HepG2 (cell line): ENCODE data around the gene LARP7.

Source experiments
- FIP1L1 ChIP-seq: fragments of 200-400 bp; formaldehyde crosslinking; IDR thresholded peaks from 2 replicates; pipeline ENCODE4 v1.6.1; 2018; ENCODE audit warnings: low read depth, mild to moderate bottlenecking, low read length, moderate library complexity, borderline replicate concordance; ENCODE audit not compliant: insufficient read depth
- MAX ChIP-seq: IDR thresholded peaks from 2 replicates; pipeline ENCODE4 v1.6.1; 2012; ENCODE audit warnings: inconsistent platforms
- MEIS1 ChIP-seq: sonication (generic); formaldehyde crosslinking; IDR thresholded peaks from 2 replicates; pipeline ENCODE4 v1.9.0; 2021; ENCODE audit warnings: mild to moderate bottlenecking, missing genetic modification reagents, moderate library complexity, borderline replicate concordance
- NFRKB ChIP-seq: fragments of 450-650 bp; IDR thresholded peaks from 2 replicates; pipeline ENCODE4 v1.6.1; 2017
- NR2F2 ChIP-seq: IDR thresholded peaks from 2 replicates; pipeline ENCODE4 v1.6.1; 2012; ENCODE audit warnings: low read depth, inconsistent platforms, borderline replicate concordance
- POLR2A ChIP-seq, 2 experiments: IDR thresholded peaks; 2 replicates each; pipeline ENCODE4 v1.6.1; 2011; ENCODE audit warnings: low read depth in 2 of 2, low read length in 2 of 2, mild to moderate bottlenecking in 1 of 2, moderate library complexity in 1 of 2; ENCODE audit not compliant: insufficient read depth in 1 of 2
- SETDB1 ChIP-seq: sonication (generic); formaldehyde crosslinking; IDR thresholded peaks from 2 replicates; pipeline ENCODE4 v1.5.1; 2020; ENCODE audit warnings: missing genetic modification reagents, mild to moderate bottlenecking, borderline replicate concordance
- ZNF280D ChIP-seq: sonication (generic); formaldehyde crosslinking; IDR thresholded peaks from 2 replicates; pipeline ENCODE4 v1.5.1; 2020; ENCODE audit warnings: mild to moderate bottlenecking, missing genetic modification reagents
- ZNF510 ChIP-seq: sonication (generic); formaldehyde crosslinking; IDR thresholded peaks from 2 replicates; pipeline ENCODE4 v1.4.0; 2020; ENCODE audit warnings: low read depth, mild to moderate bottlenecking, missing genetic modification reagents
- ZNF512 ChIP-seq: sonication (generic); formaldehyde crosslinking; IDR thresholded peaks from 2 replicates; pipeline ENCODE4 v1.4.0; 2020; ENCODE audit warnings: mild to moderate bottlenecking, missing genetic modification reagents
- ZNF530 ChIP-seq: sonication (generic); formaldehyde crosslinking; IDR thresholded peaks from 2 replicates; pipeline ENCODE4 v1.5.0; 2020; ENCODE audit warnings: low read depth, mild to moderate bottlenecking, missing genetic modification reagents
- ZNF558 ChIP-seq: sonication (generic); formaldehyde crosslinking; IDR thresholded peaks from 2 replicates; pipeline ENCODE4 v1.9.0; 2022; ENCODE audit warnings: mild to moderate bottlenecking, missing genetic modification reagents, borderline replicate concordance
- ZNF839 ChIP-seq: sonication (generic); formaldehyde crosslinking; IDR thresholded peaks from 2 replicates; pipeline ENCODE4 v1.4.0; 2020; ENCODE audit warnings: missing genetic modification reagents, mild to moderate bottlenecking, borderline replicate concordance
- TF ChIP-seq, protein P1 (sequence below): sonication (generic); formaldehyde crosslinking; IDR thresholded peaks from 2 replicates; pipeline ENCODE4 v1.5.0; 2020; ENCODE audit warnings: mild to moderate bottlenecking, missing genetic modification reagents, moderate library complexity

- TF ChIP-seq MEIS1 (CRISPR knock-in tag) (no peak), NFRKB (no peak), MAX (no peak), ZNF839 (no peak), ZNF530 (CRISPR knock-in tag) (no peak), POLR2A (IDR thresholded peaks at IDR 0.05; ENCODE audit: insufficient read depth in 1 of 2, low read depth in 2 of 2, low read length in 2 of 2) (no peak), ZNF280D (CRISPR knock-in tag) (no peak), ZNF510 (CRISPR knock-in tag) (no peak), NR2F2 (no peak), FIP1L1 (no peak), ZNF558 (CRISPR knock-in tag) (no peak), ZNF512 (CRISPR knock-in tag) (no peak), SETDB1 (no peak)
- TF ChIP-seq, protein P1, sequence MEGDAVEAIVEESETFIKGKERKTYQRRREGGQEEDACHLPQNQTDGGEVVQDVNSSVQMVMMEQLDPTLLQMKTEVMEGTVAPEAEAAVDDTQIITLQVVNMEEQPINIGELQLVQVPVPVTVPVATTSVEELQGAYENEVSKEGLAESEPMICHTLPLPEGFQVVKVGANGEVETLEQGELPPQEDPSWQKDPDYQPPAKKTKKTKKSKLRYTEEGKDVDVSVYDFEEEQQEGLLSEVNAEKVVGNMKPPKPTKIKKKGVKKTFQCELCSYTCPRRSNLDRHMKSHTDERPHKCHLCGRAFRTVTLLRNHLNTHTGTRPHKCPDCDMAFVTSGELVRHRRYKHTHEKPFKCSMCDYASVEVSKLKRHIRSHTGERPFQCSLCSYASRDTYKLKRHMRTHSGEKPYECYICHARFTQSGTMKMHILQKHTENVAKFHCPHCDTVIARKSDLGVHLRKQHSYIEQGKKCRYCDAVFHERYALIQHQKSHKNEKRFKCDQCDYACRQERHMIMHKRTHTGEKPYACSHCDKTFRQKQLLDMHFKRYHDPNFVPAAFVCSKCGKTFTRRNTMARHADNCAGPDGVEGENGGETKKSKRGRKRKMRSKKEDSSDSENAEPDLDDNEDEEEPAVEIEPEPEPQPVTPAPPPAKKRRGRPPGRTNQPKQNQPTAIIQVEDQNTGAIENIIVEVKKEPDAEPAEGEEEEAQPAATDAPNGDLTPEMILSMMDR (CRISPR knock-in tag), result no peak
Observed at GRCh38 chr4:112647785-112648184, 10.8 kb downstream of the LARP7 start.
